Endothelial cell of umbilical vein (primary cell): ENCODE measurements around the gene MLEC. TPM values are rescaled to one million over a fixed set of nuclear protein-coding genes. Genes with fewer than 3 reads are reported as not detected.

Experiments used
- BruUV-seq: library from RNA; stranded (reverse); fragments of 400-500 nt; replicated peaks from 2 replicates; lab custom pipeline; 2021; lab: Mats Ljungman, UMichigan
- CTCF ChIA-PET: fragments of 300-600, 350-600 bp; sonication (Branson Sonifier 250); formaldehyde crosslinking; loops from one replicate; lab custom pipeline; 2021; ENCODE audit warnings: antibody characterized with exemption, inconsistent platforms; lab: Charles Lee
- POLR2A ChIA-PET: fragments of 300-600, 350-600 bp; sonication (Branson Sonifier 250); formaldehyde crosslinking; loops from one replicate; lab custom pipeline; 2021; ENCODE audit warnings: antibody characterized with exemption, inconsistent platforms; lab: Charles Lee
- DNase-seq: peaks from one replicate; pipeline ENCODE4 v3.0.0-alpha.2; 2011; ENCODE audit warnings: low read depth, low spot score
- FAIRE-seq: peaks from 2 replicates; lab custom pipeline; 2011; peaks lifted over from hg19 to GRCh38; lab: Jason Lieb, UNC
- H2AFZ ChIP-seq: 2 replicates; pipeline ENCODE4 v1.6.0; 2012; ENCODE audit warnings: low read depth, low read length, control low read depth, inconsistent platforms
- H3K27ac ChIP-seq: 2 replicates; pipeline ENCODE4 v1.5.1; 2011; ENCODE audit warnings: low read depth, mild to moderate bottlenecking, control low read depth, low read length, moderate library complexity; ENCODE audit not compliant: insufficient read depth
- H3K27me3 ChIP-seq, 2 experiments: 2 replicates each; pipeline versions ENCODE4 v1.6.0 to v1.6.1; 2011; ENCODE audit warnings: low read length in 2 of 2, mixed read lengths in 1 of 2; ENCODE audit not compliant: control insufficient read depth in 2 of 2, insufficient read depth in 2 of 2
- H3K36me3 ChIP-seq, 2 experiments: 2 replicates in 1 of 2; 3 replicates in 1 of 2; pipeline ENCODE4 v1.5.1; 2011; ENCODE audit warnings: low read length in 2 of 2, mild to moderate bottlenecking in 1 of 2, moderate library complexity in 1 of 2; ENCODE audit not compliant: control insufficient read depth in 2 of 2, insufficient read depth in 2 of 2; ENCODE audit errors: extremely low read depth in 1 of 2
- H3K4me1 ChIP-seq: 3 replicates; pipeline ENCODE4 v1.5.1; 2011; ENCODE audit warnings: mild to moderate bottlenecking, low read length; ENCODE audit not compliant: control insufficient read depth, insufficient read depth; ENCODE audit errors: extremely low read depth
- H3K4me2 ChIP-seq: 2 replicates; pipeline ENCODE4 v1.6.1; 2011; ENCODE audit warnings: low read length, control low read depth, mixed read lengths; ENCODE audit not compliant: insufficient read depth
- H3K4me3 ChIP-seq, 3 experiments: fragments of 200-600 bp in 1 of 3; sonication (generic), shearing (Covaris generic) in 1 of 3; replicated peaks in 1 of 3; 2 replicates each; pipeline ENCODE4 v1.5.1; 2011 to 2016; ENCODE audit warnings: control low read depth in 3 of 3, low read length in 3 of 3, mild to moderate bottlenecking in 2 of 3, inconsistent platforms in 1 of 3, low read depth in 1 of 3, moderate library complexity in 1 of 3; ENCODE audit not compliant: insufficient read depth in 1 of 3
- H3K79me2 ChIP-seq: 2 replicates; pipeline ENCODE4 v1.6.0; 2012; ENCODE audit warnings: low read length, inconsistent platforms; ENCODE audit not compliant: control insufficient read depth, insufficient read depth
- H3K9ac ChIP-seq: replicated peaks from 2 replicates; pipeline ENCODE3; 2011; ENCODE audit warnings: low read length, control low read depth; ENCODE audit not compliant: insufficient read depth; ENCODE audit errors: extremely low read depth
- H3K9me1 ChIP-seq: replicated peaks from 3 replicates; pipeline ENCODE4 v1.6.0; 2011; ENCODE audit warnings: mild to moderate bottlenecking, low read length; ENCODE audit not compliant: control insufficient read depth, insufficient read depth; ENCODE audit errors: extremely low read depth
- H3K9me3 ChIP-seq: replicated peaks from 2 replicates; pipeline ENCODE4 v1.5.1; 2012; ENCODE audit warnings: low read length, inconsistent platforms; ENCODE audit not compliant: control insufficient read depth, insufficient read depth
- H4K20me1 ChIP-seq: replicated peaks from 2 replicates; pipeline ENCODE3; 2011; ENCODE audit warnings: mild to moderate bottlenecking, low read length; ENCODE audit not compliant: control insufficient read depth, insufficient read depth; ENCODE audit errors: extremely low read depth
- CTCF ChIP-seq, 2 donors: IDR thresholded peaks; 1 replicate in 1 of 2; 2 replicates in 1 of 2; pipeline ENCODE4 v1.5.1; 2011; ENCODE audit warnings: low read length in 2 of 2, mild to moderate bottlenecking in 2 of 2, moderate library complexity in 2 of 2, control low read depth in 1 of 2, inconsistent platforms in 1 of 2, low read depth in 1 of 2; ENCODE audit not compliant: insufficient read depth in 1 of 2; ENCODE audit errors: extremely low read depth in 1 of 2
- EZH2 ChIP-seq: IDR thresholded peaks from 2 replicates; pipeline ENCODE4 v1.6.1; 2012; ENCODE audit warnings: borderline replicate concordance, low read depth, mild to moderate bottlenecking, moderate library complexity, low read length, inconsistent platforms; ENCODE audit not compliant: severe bottlenecking
- FOS ChIP-seq: IDR thresholded peaks from 2 replicates; pipeline ENCODE4 v1.6.1; 2011; ENCODE audit warnings: mild to moderate bottlenecking, low read length, moderate library complexity, borderline replicate concordance; ENCODE audit not compliant: insufficient read depth
- GATA2 ChIP-seq: IDR thresholded peaks from 2 replicates; pipeline ENCODE4 v1.7.0; 2011; ENCODE audit warnings: low read depth, mild to moderate bottlenecking, moderate library complexity, mixed read lengths, low read length; ENCODE audit not compliant: insufficient read length, insufficient read depth
- JUN ChIP-seq: IDR thresholded peaks from 2 replicates; pipeline ENCODE4 v1.6.1; 2011; ENCODE audit warnings: borderline replicate concordance, low read depth; ENCODE audit not compliant: insufficient read length, insufficient read depth
- MAX ChIP-seq: IDR thresholded peaks from 2 replicates; pipeline ENCODE4 v1.6.1; 2011; ENCODE audit not compliant: insufficient read depth, insufficient read length
- MYC ChIP-seq: IDR thresholded peaks from one replicate; pipeline ENCODE4 v1.6.1; 2011; ENCODE audit warnings: mild to moderate bottlenecking, low read depth, low read length
- POLR2A ChIP-seq: IDR thresholded peaks from 2 replicates; pipeline ENCODE4 v1.6.1; 2012; ENCODE audit warnings: low read depth, mild to moderate bottlenecking, control low read depth, low read length
- POLR2AphosphoS5 ChIP-seq: IDR thresholded peaks from 2 replicates; pipeline ENCODE4 v1.6.1; 2012; ENCODE audit warnings: low read depth, mild to moderate bottlenecking, control low read depth, low read length, moderate library complexity; ENCODE audit not compliant: insufficient read depth
- dilution Hi-C: fragments of 300-500 bp; cut with MboI; formaldehyde crosslinking; loops from one replicate; pipeline ENCODE4 v1.15.0; 2019; ENCODE audit warnings: low sequenced_read_pairs; ENCODE audit not compliant: extremely low pct_ligation_motif_present
- intact Hi-C: fragments of 100-400 bp; cut with micrococcal nuclease; formaldehyde crosslinking; loops from one replicate; pipeline ENCODE4 v1.10.0; 2022
- polyA plus RNA-seq, 4 experiments: library from polyadenylated mRNA; depleted of rRNA in 3 of 4; stranded (reverse) in 3 of 4; unstranded in 1 of 4; fragments of >200 nt; gene quantifications; 2 replicates each; pipeline versions ENCODE4 v1.2.1 to v1.2.3, GENCODE V29; 2011 to 2012; ENCODE audit warnings: missing spikeins in 1 of 4
- total RNA-seq: library from RNA; stranded (reverse); gene quantifications from 2 replicates; pipeline ENCODE4 v1.2.3, GENCODE V29; 2021

MLEC gene
- total and polyA plus RNA-seq, 2 donors (not counting 3 experiments of a cell fraction or from before 2014, with no cell fraction given) = 28.4 to 144 TPM

- dilution Hi-C loops = no loop called here
- H3K9me1 ChIP-seq = no peaks in the 10 kb centered on the region
- no peak overlapping the region for H3K4me3 ChIP-seq
- H2AFZ ChIP-seq = no peak overlapping the region
- H4K20me1 ChIP-seq = no peaks in the 10 kb centered on the region
- no peak for FAIRE-seq
- ChIA-PET POLR2A (no interaction called here), CTCF (interaction anchor here (6.5 kb wide), 1 partner anchor 329 kb away, joined by 87 read pairs; no protein-coding TSS in a partner anchor)
- TF ChIP-seq JUN (no peak), POLR2A (no peak), CTCF (IDR thresholded peaks at IDR 0.05; ENCODE audit: extremely low read depth in 1 of 2, insufficient read depth in 1 of 2, low read depth in 1 of 2, low read length in 2 of 2) (no peak), EZH2 (no peak), GATA2 (no peak)
- no TSS peak for BruUV-seq
- H3K36me3 ChIP-seq = no peaks in the 10 kb centered on the region
- no peak overlapping the region for H3K4me2 ChIP-seq
- H3K27ac ChIP-seq = no peak overlapping the region
- H3K4me1 ChIP-seq = peaks cover 3% of the 10 kb centered on the region
- H3K9ac ChIP-seq = no peak overlapping the region
- DNase-seq = no peak
- intact Hi-C loops = loop anchor here (10.0 kb wide), 1 partner anchor 451 kb away; no protein-coding TSS in a partner anchor
- no peaks in the 10 kb centered on the region for H3K79me2 ChIP-seq
- no peaks in the 10 kb centered on the region for H3K9me3 ChIP-seq
- H3K27me3 ChIP-seq = peaks cover 48 to 51% of the 10 kb centered on the region in 2 experiments
These were observed 43.4 kb upstream of the MLEC start for GRCh38 chr12:120643574-120643973.

- H3K9me1 ChIP-seq = no peaks in the 10 kb centered on the region
- ChIA-PET CTCF (interaction anchor here (0.7 to 6.5 kb wide), 16 partner anchors 10 to 327 kb away, joined by 3 to 87 read pairs (median 5); partner anchors contain the start of genes ACADS, MLEC and UNC119B), POLR2A (no interaction called here)
- H3K27ac ChIP-seq = no peak overlapping the region
- peaks cover 53 to 55% of the 10 kb centered on the region in 2 experiments for H3K27me3 ChIP-seq
- no peaks in the 10 kb centered on the region for H3K79me2 ChIP-seq
- H2AFZ ChIP-seq = no peak overlapping the region
- no peaks in the 10 kb centered on the region for H3K36me3 ChIP-seq
- no peaks in the 10 kb centered on the region for H3K9me3 ChIP-seq
- H4K20me1 ChIP-seq = no peaks in the 10 kb centered on the region
- TF ChIP-seq EZH2 (no peak), POLR2AphosphoS5 (no peak), GATA2 (no peak), MYC (no peak), FOS (no peak), MAX (no peak)
- H3K4me3 ChIP-seq = no peak overlapping the region
- FAIRE-seq = no peak
- H3K4me2 ChIP-seq = no peak overlapping the region
- H3K4me1 ChIP-seq = peaks cover 12% of the 10 kb centered on the region
- H3K9ac ChIP-seq = no peak overlapping the region
- no TSS peak for BruUV-seq
- dilution Hi-C loops = no loop called here
- intact Hi-C loops = loop anchor here (10.0 kb wide), 1 partner anchor 449 kb away; no protein-coding TSS in a partner anchor
- DNase-seq = no peak
These were observed 40.9 kb upstream of the MLEC start for GRCh38 chr12:120646044-120646443.
